SK-N-SH (cell line): ENCODE measurements around the gene APOL4. TPM values are rescaled to one million over a fixed set of nuclear protein-coding genes. Genes with fewer than 3 reads are reported as not detected.

ENCODE experiments used
- CTCF ChIA-PET: fragments of 300-600, 350-600 bp; formaldehyde crosslinking; extraction: SDS; loops from one replicate; lab custom pipeline; 2021; lab: Yijun Ruan, JAX
- POLR2A ChIA-PET: fragments of 350-600 bp; sonication (Branson Sonifier 250); formaldehyde crosslinking; extraction: SDS; loops from one replicate; lab custom pipeline; 2020; ENCODE audit warnings: antibody characterized with exemption, inconsistent platforms; lab: Yijun Ruan, JAX
- DNase-seq: peaks from one replicate; pipeline ENCODE4 v3.0.0; 2012
- H2AFZ ChIP-seq: fragments of 200-600 bp; sonication (generic); 2 replicates; pipeline ENCODE4 v1.8.1; 2016; ENCODE audit warnings: antibody characterized with exemption, mild to moderate bottlenecking, low read depth
- H3F3A ChIP-seq: fragments of 200-600 bp; sonication (generic); replicated peaks from 2 replicates; pipeline ENCODE3; 2016; ENCODE audit warnings: antibody characterized with exemption, mild to moderate bottlenecking; ENCODE audit not compliant: insufficient read depth
- H3K27ac ChIP-seq, 2 experiments: fragments of 200-500 bp in 1 of 2; fragments of 200-600 bp in 1 of 2; sonication (Bioruptor generic) in 1 of 2; sonication (generic), shearing (Covaris generic) in 1 of 2; 2 replicates each; pipeline versions ENCODE4 v1.5.1 to v1.6.1; 2014 to 2016; ENCODE audit warnings: low read depth in 2 of 2, inconsistent platforms in 1 of 2, low read length in 1 of 2, mild to moderate bottlenecking in 1 of 2, mixed read lengths in 1 of 2
- H3K27me3 ChIP-seq: fragments of 200-600 bp; sonication (generic), shearing (Covaris generic); 2 replicates; pipeline ENCODE4 v1.6.1; 2016; ENCODE audit warnings: mixed run types; ENCODE audit not compliant: insufficient read depth
- H3K36me3 ChIP-seq, 2 experiments: fragments of 200-500 bp in 1 of 2; fragments of 200-600 bp in 1 of 2; sonication (Bioruptor generic) in 1 of 2; sonication (generic) in 1 of 2; replicated peaks in 1 of 2; 2 replicates each; pipeline versions ENCODE3 to v1.5.1; 2014 to 2016; ENCODE audit warnings: low read length in 1 of 2, mild to moderate bottlenecking in 1 of 2; ENCODE audit not compliant: insufficient read depth in 2 of 2, control insufficient read depth in 1 of 2
- H3K4me1 ChIP-seq, 2 experiments: fragments of 200-500 bp in 1 of 2; fragments of 200-600 bp in 1 of 2; sonication (Bioruptor generic) in 1 of 2; sonication (generic), shearing (Covaris generic) in 1 of 2; 2 replicates each; pipeline versions ENCODE4 v1.5.1 to v1.6.1; 2014 to 2016; ENCODE audit warnings: low read depth in 1 of 2, low read length in 1 of 2, mixed run types in 1 of 2; ENCODE audit not compliant: insufficient read depth in 2 of 2, control insufficient read depth in 1 of 2
- H3K4me2 ChIP-seq: fragments of 200-600 bp; sonication (generic), shearing (Covaris generic); 2 replicates; pipeline ENCODE4 v1.6.1; 2017; ENCODE audit warnings: mixed run types
- H3K4me3 ChIP-seq, 2 experiments: fragments of 200-500 bp in 1 of 2; fragments of 200-600 bp in 1 of 2; sonication (Bioruptor generic) in 1 of 2; sonication (generic), shearing (Covaris generic) in 1 of 2; 2 replicates each; pipeline versions ENCODE4 v1.5.1 to v1.8.1; 2014 to 2016; ENCODE audit warnings: low read depth in 2 of 2, inconsistent platforms in 1 of 2, low read length in 1 of 2, mild to moderate bottlenecking in 1 of 2, mixed read lengths in 1 of 2, moderate library complexity in 1 of 2
- H3K79me2 ChIP-seq: fragments of 200-600 bp; sonication (generic); 2 replicates; pipeline ENCODE4 v1.8.1; 2017; ENCODE audit warnings: mild to moderate bottlenecking; ENCODE audit not compliant: insufficient read depth
- H3K9ac ChIP-seq: fragments of 200-600 bp; sonication (generic); 2 replicates; pipeline ENCODE4 v1.6.1; 2017; ENCODE audit warnings: mixed run types
- H3K9me2 ChIP-seq: fragments of 200-600 bp; sonication (generic); 2 replicates; pipeline ENCODE4 v1.6.1; 2017; ENCODE audit warnings: mixed run types
- H3K9me3 ChIP-seq: fragments of 200-600 bp; sonication (generic); 2 replicates; pipeline ENCODE4 v1.6.1; 2017; ENCODE audit warnings: mixed run types, mild to moderate bottlenecking, moderate library complexity
- H4K20me1 ChIP-seq: fragments of 200-600 bp; sonication (generic); 2 replicates; pipeline ENCODE4 v1.6.1; 2017; ENCODE audit warnings: mild to moderate bottlenecking, mixed run types; ENCODE audit not compliant: insufficient read depth
- CTCF ChIP-seq: fragments of 200-600 bp; sonication (generic); IDR thresholded peaks from 2 replicates; pipeline ENCODE4 v1.6.1; 2017; ENCODE audit warnings: antibody characterized with exemption, mild to moderate bottlenecking, moderate library complexity
- ELF1 ChIP-seq: IDR thresholded peaks from 2 replicates; pipeline ENCODE4 v1.4.0; 2012
- EP300 ChIP-seq, 2 experiments: IDR thresholded peaks; 2 replicates each; pipeline versions ENCODE4 v1.4.0 to v1.6.1; 2012; ENCODE audit warnings: borderline replicate concordance in 1 of 2, low read depth in 1 of 2, low read length in 1 of 2
- FOSL2 ChIP-seq: IDR thresholded peaks from 2 replicates; pipeline ENCODE4 v1.4.0; 2012; ENCODE audit warnings: low read depth, mild to moderate bottlenecking, moderate library complexity, borderline replicate concordance
- FOXJ3 ChIP-seq: sonication (generic); formaldehyde crosslinking; IDR thresholded peaks from 2 replicates; pipeline ENCODE4 v1.5.1; 2020; ENCODE audit warnings: mild to moderate bottlenecking, missing genetic modification reagents
- MAX ChIP-seq: IDR thresholded peaks from 2 replicates; pipeline ENCODE4 v1.4.0; 2012; ENCODE audit warnings: low read depth
- MXI1 ChIP-seq: IDR thresholded peaks from 2 replicates; pipeline ENCODE4 v1.6.1; 2012; ENCODE audit warnings: mild to moderate bottlenecking, low read depth, low read length, improper control_type of control experiment
- POLR2AphosphoS5 ChIP-seq: IDR thresholded peaks from 2 replicates; pipeline ENCODE4 v1.6.1; 2012; ENCODE audit warnings: low read depth, low read length
- RFX5 ChIP-seq: IDR thresholded peaks from 2 replicates; pipeline ENCODE4 v1.6.1; 2012; ENCODE audit warnings: mild to moderate bottlenecking, improper control_type of control experiment, low read length
- RXRA ChIP-seq: IDR thresholded peaks from 2 replicates; pipeline ENCODE4 v1.4.0; 2012; ENCODE audit warnings: low read depth, mild to moderate bottlenecking, borderline replicate concordance
- TCF12 ChIP-seq: IDR thresholded peaks from 2 replicates; pipeline ENCODE4 v1.4.0; 2012
- TEAD4 ChIP-seq: IDR thresholded peaks from 2 replicates; pipeline ENCODE4 v1.4.0; 2012; ENCODE audit warnings: mild to moderate bottlenecking, borderline replicate concordance; ENCODE audit not compliant: insufficient read depth
- WGBS: methylation state at CpG from one replicate; pipeline ENCODE4 v1.1.6; 2017; ENCODE audit warnings: low lambda C conversion rate; 5-methylcytosine and 5-hydroxymethylcytosine counted together
- polyA plus RNA-seq, 3 experiments: library from polyadenylated mRNA; depleted of rRNA; stranded (reverse); fragments of >200 nt; gene quantifications; 2 replicates each; pipeline ENCODE4 v1.2.3, GENCODE V29; 2012
- TF ChIP-seq, protein P1 (sequence below): IDR thresholded peaks from 2 replicates; pipeline ENCODE4 v1.6.1; 2012; ENCODE audit warnings: mild to moderate bottlenecking, low read depth, low read length, moderate library complexity
- TF ChIP-seq, protein P2 (sequence below): IDR thresholded peaks from 2 replicates; pipeline ENCODE4 v1.4.0; 2012; ENCODE audit warnings: low read depth, borderline replicate concordance
- TF ChIP-seq, protein P3 (sequence below): fragments of 150-350 bp; IDR thresholded peaks from 2 replicates; pipeline ENCODE4 v1.6.1; 2017; ENCODE audit warnings: antibody characterized with exemption, low read length, low read depth, borderline replicate concordance

Gene APOL4
- polyA plus RNA-seq, 1 of the 3 experiments (the other 2 are of a cell fraction) = 0.08 TPM

- peak; percentile 66 for TF ChIP-seq CTCF
- no peak for TF ChIP-seq FOSL2
- TF ChIP-seq, protein P1, sequence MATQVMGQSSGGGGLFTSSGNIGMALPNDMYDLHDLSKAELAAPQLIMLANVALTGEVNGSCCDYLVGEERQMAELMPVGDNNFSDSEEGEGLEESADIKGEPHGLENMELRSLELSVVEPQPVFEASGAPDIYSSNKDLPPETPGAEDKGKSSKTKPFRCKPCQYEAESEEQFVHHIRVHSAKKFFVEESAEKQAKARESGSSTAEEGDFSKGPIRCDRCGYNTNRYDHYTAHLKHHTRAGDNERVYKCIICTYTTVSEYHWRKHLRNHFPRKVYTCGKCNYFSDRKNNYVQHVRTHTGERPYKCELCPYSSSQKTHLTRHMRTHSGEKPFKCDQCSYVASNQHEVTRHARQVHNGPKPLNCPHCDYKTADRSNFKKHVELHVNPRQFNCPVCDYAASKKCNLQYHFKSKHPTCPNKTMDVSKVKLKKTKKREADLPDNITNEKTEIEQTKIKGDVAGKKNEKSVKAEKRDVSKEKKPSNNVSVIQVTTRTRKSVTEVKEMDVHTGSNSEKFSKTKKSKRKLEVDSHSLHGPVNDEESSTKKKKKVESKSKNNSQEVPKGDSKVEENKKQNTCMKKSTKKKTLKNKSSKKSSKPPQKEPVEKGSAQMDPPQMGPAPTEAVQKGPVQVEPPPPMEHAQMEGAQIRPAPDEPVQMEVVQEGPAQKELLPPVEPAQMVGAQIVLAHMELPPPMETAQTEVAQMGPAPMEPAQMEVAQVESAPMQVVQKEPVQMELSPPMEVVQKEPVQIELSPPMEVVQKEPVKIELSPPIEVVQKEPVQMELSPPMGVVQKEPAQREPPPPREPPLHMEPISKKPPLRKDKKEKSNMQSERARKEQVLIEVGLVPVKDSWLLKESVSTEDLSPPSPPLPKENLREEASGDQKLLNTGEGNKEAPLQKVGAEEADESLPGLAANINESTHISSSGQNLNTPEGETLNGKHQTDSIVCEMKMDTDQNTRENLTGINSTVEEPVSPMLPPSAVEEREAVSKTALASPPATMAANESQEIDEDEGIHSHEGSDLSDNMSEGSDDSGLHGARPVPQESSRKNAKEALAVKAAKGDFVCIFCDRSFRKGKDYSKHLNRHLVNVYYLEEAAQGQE = no peak
- TF ChIP-seq POLR2AphosphoS5 = no peak
Observed at GRCh38 chr22:36221799-36222751, 20.5 kb upstream of the APOL4 start (continued).

- Histone ChIP-seq H3K9me2 (no peaks in the 10 kb centered on the region), H3K36me3 (no peaks in the 10 kb centered on the region), H3K27me3 (peaks cover 12% of the 10 kb centered on the region; the same call in 1 of the 2 replicates), H3K9me3 (no peaks in the 10 kb centered on the region), H3K9ac (no peak overlapping the region), H3K27ac (no peak overlapping the region), H3F3A (no peaks in the 10 kb centered on the region), H3K4me1 (peaks cover 0 to 7% of the 10 kb centered on the region in 2 experiments; a peak in 1 of 4 replicates), H2AFZ (no peak overlapping the region), H3K4me2 (no peak overlapping the region), H3K79me2 (no peaks in the 10 kb centered on the region), H4K20me1 (no peaks in the 10 kb centered on the region), H3K4me3 (no peak overlapping the region)
- POLR2A ChIA-PET = no interaction called here
- TF ChIP-seq TCF12 (no peak), MAX (no peak), TEAD4 (no peak), CTCF (no peak), RFX5 (no peak), EP300 (IDR thresholded peaks at IDR 0.05; ENCODE audit: borderline replicate concordance in 1 of 2, low read depth in 1 of 2, low read length in 1 of 2) (no peak), MXI1 (no peak), FOSL2 (no peak), FOXJ3 (CRISPR knock-in tag) (no peak), RXRA (no peak), ELF1 (no peak)
- TF ChIP-seq, protein P2, sequence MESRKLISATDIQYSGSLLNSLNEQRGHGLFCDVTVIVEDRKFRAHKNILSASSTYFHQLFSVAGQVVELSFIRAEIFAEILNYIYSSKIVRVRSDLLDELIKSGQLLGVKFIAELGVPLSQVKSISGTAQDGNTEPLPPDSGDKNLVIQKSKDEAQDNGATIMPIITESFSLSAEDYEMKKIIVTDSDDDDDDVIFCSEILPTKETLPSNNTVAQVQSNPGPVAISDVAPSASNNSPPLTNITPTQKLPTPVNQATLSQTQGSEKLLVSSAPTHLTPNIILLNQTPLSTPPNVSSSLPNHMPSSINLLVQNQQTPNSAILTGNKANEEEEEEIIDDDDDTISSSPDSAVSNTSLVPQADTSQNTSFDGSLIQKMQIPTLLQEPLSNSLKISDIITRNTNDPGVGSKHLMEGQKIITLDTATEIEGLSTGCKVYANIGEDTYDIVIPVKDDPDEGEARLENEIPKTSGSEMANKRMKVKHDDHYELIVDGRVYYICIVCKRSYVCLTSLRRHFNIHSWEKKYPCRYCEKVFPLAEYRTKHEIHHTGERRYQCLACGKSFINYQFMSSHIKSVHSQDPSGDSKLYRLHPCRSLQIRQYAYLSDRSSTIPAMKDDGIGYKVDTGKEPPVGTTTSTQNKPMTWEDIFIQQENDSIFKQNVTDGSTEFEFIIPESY = no peak
- TF ChIP-seq, protein P3, sequence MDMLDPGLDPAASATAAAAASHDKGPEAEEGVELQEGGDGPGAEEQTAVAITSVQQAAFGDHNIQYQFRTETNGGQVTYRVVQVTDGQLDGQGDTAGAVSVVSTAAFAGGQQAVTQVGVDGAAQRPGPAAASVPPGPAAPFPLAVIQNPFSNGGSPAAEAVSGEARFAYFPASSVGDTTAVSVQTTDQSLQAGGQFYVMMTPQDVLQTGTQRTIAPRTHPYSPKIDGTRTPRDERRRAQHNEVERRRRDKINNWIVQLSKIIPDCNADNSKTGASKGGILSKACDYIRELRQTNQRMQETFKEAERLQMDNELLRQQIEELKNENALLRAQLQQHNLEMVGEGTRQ = no peak
- WGBS = 75% methylated on average over 9 of the region's 9 CpGs
- CTCF ChIA-PET = interaction anchor here (0.9 to 3.8 kb wide), 6 partner anchors 9 to 42 kb away, joined by 4 to 30 read pairs (median 5); partner anchors contain the start of gene APOL2
- no peak for DNase-seq
Observed at GRCh38 chr22:36220451-36220921, 18.9 kb upstream of the APOL4 start.
